Activated CD8-positive, alpha-beta memory T cell treated with anti-CD3 and anti-CD28 coated beads for 4 hours (primary cell): ENCODE results near the gene SDK2.
"Not testable (repeated sequence)": the region's sequence is repeated elsewhere in the genome, so short reads cannot be mapped to it uniquely, and the experiment has no call there.

ENCODE experiments used
- DNase-seq, 2 donors: peaks; one replicate each; pipeline ENCODE4 v3.0.0-alpha.2; 2020; ENCODE audit warnings: low read depth in 2 of 2

SDK2 gene

DNA sequence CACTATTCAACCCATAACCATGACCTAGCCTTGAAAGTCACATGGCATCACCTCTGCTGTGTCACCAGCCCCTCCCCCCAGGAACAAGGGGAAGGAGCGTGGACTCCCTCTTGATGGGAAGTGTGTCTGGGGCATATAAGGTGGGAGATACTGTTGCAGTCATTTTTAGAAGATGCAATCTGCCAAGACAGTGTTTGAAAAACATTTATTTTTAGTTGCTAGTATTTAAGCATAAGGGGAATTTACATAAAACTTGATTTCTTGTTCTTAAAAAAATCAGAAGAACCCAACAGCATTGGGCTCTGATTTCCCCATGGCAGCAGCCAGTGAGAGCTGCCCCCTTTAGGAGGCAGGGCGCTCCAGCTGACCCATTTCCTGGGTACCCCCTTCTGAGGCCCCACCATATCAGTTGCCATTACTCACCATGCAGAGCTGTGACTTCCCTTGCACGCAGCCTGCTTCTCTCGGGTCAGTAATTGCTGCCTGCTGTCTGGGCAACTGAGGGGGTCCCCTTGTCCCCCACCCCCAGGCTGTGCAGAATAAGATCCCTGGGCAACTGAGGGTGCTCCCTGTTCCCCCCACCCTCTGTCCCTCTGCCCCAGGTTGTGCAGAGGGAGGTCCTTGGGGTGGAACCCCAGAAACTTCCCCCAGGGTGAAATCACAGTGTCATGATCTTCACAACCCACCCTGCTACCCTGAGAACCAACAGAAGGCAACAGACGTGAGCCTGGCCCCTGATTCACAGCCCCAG is 320.7 kb downstream of the SDK2 start:
- no peak for DNase-seq

DNA sequence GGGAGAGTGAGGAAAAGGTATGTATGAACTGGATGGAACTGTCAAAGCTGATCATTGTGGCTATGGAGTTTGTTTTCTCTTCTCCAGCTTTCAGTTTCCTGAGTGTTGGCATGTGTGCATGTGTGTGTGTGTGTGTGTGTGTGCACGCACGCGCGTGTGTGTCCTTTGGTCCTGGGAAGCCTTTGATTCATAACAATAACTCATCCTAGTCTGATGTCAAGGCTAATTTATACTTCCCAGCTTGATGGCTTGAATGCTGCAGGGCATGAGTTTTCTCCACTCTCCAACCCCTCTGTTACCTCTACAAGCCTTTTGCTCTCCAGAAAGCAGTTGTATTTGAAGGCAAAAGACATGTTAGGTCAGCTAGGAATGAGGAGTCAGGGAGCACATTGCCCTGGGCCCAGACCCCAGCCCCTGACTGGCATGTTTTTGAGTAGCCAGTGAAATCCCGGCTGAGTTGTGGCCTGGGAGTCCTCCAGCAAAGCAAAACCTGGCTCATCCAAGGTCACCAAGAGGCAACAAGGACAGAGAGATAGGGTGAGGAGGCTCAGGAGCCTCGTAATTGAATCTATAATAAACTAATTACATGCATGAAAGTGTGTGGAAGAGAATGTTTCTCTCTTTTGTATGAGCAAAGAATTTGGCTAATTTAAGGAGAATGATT is 323.5 kb downstream of the SDK2 start:
- no peak for DNase-seq

DNA sequence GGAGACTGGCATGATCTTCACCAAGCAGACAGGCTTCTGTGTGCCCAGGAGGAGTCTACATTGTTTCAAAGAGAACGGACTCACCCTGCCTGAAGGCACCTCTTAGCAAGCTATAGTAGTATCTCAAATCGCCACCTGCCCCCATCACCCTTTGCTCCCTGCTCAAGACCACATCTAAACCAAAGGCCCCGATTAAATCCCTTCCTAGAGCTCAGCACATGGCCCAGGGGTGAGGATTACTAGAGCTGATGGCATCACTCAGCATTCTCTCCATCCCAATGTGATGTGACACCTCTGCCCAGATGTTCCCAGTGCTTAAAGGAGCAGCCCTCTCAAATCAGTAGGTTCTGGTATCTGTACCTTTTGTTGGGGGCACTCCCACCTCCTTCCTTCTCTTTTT is 324.5 kb downstream of the SDK2 start:
- no peak for DNase-seq

DNA sequence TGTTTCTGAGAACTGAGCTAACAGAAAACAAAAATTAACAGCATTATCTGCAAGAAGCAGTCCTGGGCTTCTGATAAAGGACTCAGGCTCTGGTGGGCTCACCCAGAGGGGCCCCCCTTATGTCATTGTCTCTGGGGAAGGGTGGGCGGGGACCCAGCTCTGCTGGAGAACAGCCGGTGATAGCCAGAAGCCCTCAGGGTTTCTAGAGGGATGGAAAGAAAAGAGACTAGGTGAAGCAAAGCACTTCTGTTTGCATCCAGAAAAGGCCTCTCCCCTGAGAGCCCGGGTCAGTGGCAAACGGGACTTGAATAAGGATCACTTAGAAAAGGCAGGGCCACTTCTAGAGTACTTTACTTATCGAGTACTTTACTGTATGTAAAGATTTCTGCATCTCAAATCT is 325.4 kb downstream of the SDK2 start:
- DNase-seq: no peak

GRCh38 chr17:73318427-73318813 is 325.8 kb downstream of the SDK2 start:
- no peak for DNase-seq

DNA sequence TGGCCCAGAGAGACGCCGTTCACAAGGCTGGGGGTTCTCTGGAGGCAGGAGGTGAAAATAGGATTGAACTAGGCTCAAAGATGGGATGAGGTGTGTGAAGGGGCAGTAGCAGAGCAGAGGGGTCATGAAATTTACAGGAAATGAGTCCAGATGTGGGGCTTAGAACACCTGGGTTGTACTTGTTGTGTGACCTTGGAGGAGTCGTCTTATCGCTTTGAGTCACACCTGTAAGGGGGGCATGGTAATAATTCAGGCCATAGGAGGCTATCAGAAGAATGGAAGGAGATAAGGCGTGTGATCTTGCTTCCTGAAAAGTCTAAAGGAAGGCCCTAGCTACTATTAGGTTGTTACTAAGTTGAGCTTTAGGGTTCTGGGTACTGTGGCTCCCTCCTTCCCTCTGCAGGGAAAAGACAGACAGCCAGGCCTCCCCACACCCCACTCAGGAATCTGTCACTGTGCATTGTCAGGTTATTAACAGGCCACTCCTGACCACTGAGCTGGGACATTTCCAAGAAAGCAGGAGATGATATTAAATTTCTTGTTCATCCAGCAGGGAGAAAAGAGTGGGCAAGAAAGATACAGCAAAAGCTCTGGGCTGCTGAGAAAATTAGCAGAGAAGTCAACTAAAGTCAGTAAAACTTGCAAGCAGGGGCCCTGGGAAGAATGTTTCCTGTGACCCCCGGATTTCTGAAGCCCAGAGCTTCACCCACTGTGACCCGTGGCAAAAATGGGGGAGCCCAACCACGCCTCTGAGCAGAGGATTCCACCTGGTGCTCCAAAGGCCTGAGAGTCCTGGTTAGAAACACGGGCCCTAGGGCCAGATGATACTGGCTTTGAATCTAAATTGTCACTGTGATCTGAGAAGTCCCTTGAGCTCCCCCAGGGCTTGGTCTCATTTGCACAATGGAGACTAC is 326.5 kb downstream of the SDK2 start:
- DNase-seq: no peak

- no peak for DNase-seq
Observed at GRCh38 chr17:73316919-73317505, 327.2 kb downstream of the SDK2 start.

- no peak for DNase-seq
Observed at GRCh38 chr17:73315471-73315870, 328.8 kb downstream of the SDK2 start.

- DNase-seq: no peak
Observed at GRCh38 chr17:73313526-73314127, 330.6 kb downstream of the SDK2 start.

DNA sequence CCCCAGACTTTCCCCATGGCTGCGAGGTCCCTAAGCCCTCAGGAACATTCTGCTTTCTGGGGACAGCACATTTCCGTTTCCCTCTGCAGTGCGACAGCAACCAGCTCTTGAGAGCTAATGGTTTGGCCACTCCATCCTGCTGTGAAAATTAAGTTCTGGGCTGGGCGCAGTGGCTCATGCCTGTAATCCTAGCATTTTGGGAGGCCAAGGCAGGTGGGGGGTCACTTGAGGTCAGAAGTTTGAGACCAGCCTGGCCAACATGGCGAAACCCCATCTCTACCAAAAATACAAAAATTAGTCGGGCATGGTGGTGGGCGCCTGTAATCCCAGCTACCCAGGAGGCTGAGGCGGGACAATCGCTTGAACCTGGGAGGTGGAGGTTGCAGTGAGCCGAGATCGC is 331.4 kb downstream of the SDK2 start:
- DNase-seq: not testable (repeated sequence)

- peak; percentile 64 to 69 for DNase-seq
Observed at GRCh38 chr17:73311781-73312641, 332.2 kb downstream of the SDK2 start, which contains the start of gene CDC42EP4. TSS of gene CDC42EP4 (minus strand) at chr17:73312001. CDS start at chr17:73286500, 25,501 bp downstream.

DNA sequence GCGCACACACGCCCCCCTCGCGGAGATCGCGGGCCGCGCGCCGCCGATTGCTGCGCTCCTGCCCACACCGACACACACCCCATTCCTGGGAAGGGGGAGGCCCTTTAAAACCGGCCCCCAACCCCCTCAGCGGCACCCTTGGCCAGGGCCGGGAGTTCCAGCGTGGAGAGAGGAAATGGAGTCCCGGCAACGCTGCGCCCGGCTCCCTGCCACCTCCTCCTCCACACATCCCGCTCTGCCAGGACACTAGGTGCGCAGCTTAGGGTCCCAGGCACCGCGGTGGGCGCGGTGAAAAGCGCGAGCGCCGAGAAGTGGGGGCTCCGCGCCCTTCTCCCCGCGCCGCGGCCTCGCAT is 332.8 kb downstream of the SDK2 start:
- no peak for DNase-seq

DNA sequence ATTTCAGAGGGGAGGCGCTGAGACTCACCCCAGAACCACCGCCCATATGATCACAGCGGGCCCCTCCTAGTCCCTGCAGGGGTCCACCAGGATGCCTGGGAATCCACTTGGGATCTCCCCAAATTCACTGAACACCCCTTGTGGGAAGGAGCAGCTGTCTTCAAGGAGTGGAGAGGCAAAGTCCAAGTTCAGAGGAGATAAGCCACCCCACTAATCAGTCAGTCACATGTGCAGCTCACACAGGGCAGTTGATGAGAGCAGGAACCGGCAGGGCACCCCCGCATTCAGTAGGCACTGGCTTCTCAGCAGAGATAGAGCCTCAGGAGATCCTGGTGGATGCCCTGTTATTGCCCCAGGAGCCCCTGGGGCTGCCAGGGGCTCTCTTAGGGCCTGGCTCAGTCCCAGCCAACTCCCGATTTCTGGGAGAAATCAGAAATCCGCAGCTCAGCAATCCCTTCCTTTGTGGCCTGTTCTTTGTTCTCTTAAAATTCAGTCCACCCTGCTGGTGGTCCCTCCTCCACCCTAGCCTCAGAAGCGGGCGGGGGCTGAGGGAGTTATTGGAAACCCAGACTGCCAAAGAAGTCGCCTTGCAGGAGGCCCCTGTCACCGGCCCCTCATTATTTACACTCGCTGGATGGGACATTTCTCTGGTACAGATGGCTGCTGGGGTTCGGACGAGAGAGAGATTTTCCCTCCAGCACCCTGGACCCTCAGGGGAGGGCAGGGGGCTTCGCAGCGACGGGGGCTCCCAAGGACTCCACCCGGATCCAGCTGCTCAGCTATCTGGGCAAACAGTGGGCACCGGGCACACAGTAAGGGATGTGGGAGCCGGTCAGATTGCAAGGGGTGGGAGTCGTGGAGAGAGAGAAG is 334.3 kb downstream of the SDK2 start:
- DNase-seq: no peak

- not testable (repeated sequence) for DNase-seq
Observed at GRCh38 chr17:73308959-73309358, 335.3 kb downstream of the SDK2 start.

DNA sequence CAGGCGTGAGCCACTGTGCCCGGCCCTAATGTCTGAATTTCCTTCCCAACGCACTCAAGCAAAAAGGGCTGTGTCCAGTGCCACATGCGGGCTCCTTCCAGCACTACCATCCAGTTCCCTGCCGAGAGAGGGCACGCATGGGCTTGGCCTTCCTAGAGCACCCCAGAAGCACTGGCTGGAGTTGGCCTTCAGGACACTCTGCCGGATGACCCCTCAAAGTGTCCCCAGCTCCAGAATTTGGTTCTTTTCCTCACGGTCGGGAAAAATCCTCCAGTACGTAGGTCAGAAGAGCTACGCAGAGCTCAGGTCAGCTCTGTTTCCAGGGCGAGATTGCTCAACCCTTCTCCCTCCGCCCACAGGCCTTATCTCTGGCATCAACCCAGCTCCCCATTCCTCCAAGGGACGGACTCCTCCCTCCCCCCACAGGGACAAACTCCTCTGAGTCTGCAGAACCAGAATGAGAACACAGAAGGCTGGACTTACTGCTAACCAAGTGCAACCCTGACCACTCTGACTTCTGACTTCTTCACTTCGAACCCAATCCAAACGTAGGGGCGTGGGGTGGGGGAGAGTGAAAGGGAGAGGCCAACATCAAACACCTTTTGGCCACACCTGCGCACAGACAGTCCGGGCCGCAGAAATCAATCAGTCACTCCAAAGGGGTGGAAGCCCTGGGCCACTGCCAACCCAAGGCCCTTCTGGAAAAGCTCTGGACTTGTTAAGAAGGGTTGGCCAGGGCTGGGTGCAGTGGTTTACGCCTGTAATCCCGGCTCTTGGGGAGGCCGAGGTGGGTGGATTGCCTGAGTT is 336.0 kb downstream of the SDK2 start:
- DNase-seq: no peak

DNA sequence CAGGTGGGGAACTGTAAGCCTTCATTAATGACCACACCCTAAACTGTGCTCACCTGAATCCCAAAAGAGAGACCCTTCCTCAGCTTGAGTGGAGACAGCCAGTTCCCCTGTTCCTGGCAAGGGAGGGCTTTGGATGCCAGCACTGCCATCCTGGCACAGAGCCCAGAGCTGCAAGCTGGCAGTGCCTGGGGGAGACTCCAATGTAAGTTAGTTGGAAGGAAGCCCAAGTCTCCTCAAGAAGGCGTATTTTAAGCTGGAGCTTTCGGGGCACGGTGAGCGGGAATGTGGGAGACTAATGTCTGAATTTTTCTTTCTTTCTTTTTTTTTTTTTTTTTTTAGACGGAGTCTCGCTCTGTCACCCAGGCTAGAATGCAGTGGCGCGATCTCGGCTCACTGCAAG is 337.1 kb downstream of the SDK2 start:
- no peak for DNase-seq

GRCh38 chr17:73305845-73306836 is 338.1 kb downstream of the SDK2 start:
- no peak for DNase-seq
